ENCODE measurements around the gene FLYWCH1.

The FLYWCH1 gene

GRCh38 chr16:2900526-2901075 is 11.1 kb upstream of the FLYWCH1 start:
- DNase-seq (ENCODE audit: low read depth): no peak

GRCh38 chr16:2902337-2903130 is 9.2 kb upstream of the FLYWCH1 start:
- peak; percentile 50 for DNase-seq (ENCODE audit: low read depth)

GRCh38 chr16:2904100-2904921 is 7.4 kb upstream of the FLYWCH1 start:
- peak; percentile 84 for DNase-seq (ENCODE audit: low read depth)

- no peak for DNase-seq (ENCODE audit: low read depth)
Measured at GRCh38 chr16:2904922-2905240, 6.8 kb upstream of the FLYWCH1 start.

- peak; percentile 99 for DNase-seq (ENCODE audit: low read depth)
Measured at GRCh38 chr16:2905241-2905987, 6.3 kb upstream of the FLYWCH1 start.

- no peak for DNase-seq (ENCODE audit: low read depth)
Measured at GRCh38 chr16:2905988-2906387, 5.7 kb upstream of the FLYWCH1 start.

- peak; percentile 61 for DNase-seq (ENCODE audit: low read depth)
Measured at GRCh38 chr16:2907084-2907753, 4.5 kb upstream of the FLYWCH1 start.

- DNase-seq (ENCODE audit: low read depth): peak; percentile 38
Measured at GRCh38 chr16:2910441-2910969, 1.2 kb upstream of the FLYWCH1 start.

GRCh38 chr16:2912330-2913199 is 834 bp downstream of the FLYWCH1 start:
- peak; percentile 58 for DNase-seq (ENCODE audit: low read depth)

GRCh38 chr16:2913603-2914002 is 1.9 kb downstream of the FLYWCH1 start:
- DNase-seq (ENCODE audit: low read depth): no peak

- DNase-seq (ENCODE audit: low read depth): no peak
Measured at GRCh38 chr16:2914233-2914632, 2.5 kb downstream of the FLYWCH1 start.

- DNase-seq (ENCODE audit: low read depth): no peak
Measured at GRCh38 chr16:2915196-2915929, 3.6 kb downstream of the FLYWCH1 start.

- DNase-seq (ENCODE audit: low read depth): peak; percentile 72
Measured at GRCh38 chr16:2919511-2920255, 8.0 kb downstream of the FLYWCH1 start.

GRCh38 chr16:2923481-2923880 is 11.8 kb downstream of the FLYWCH1 start:
- DNase-seq (ENCODE audit: low read depth): no peak

GRCh38 chr16:2924901-2925755 is 13.4 kb downstream of the FLYWCH1 start:
- no peak for DNase-seq (ENCODE audit: low read depth)

- DNase-seq (ENCODE audit: low read depth): no peak
Measured at GRCh38 chr16:2925951-2926649, 14.4 kb downstream of the FLYWCH1 start.

- DNase-seq (ENCODE audit: low read depth): no peak
Measured at GRCh38 chr16:2926650-2926999, 14.9 kb downstream of the FLYWCH1 start.

All from ELR (cell line).